ENCODE measurements around the gene NR2E3.

- TF ChIP-seq CTCF (IDR thresholded peaks at IDR 0.05; ENCODE audit: low read depth, low read length, missing input control) (no peak), REST (IDR thresholded peaks at IDR 0.05) (no peak), RXRA (IDR thresholded peaks at IDR 0.05) (no peak), RAD21 (IDR thresholded peaks at IDR 0.05) (no peak), NR2F2 (IDR thresholded peaks at IDR 0.05) (no peak), SP1 (IDR thresholded peaks at IDR 0.05) (no peak), GABPA (IDR thresholded peaks at IDR 0.05 in 1 of 2, conservative IDR thresholded peaks at IDR 0.05 in 1 of 2) (no peak), JUND (IDR thresholded peaks at IDR 0.05) (no peak), YY1 (IDR thresholded peaks at IDR 0.05) (no peak), EGR1 (IDR thresholded peaks at IDR 0.05; ENCODE audit: low read depth in 2 of 2) (no peak), ATF3 (IDR thresholded peaks at IDR 0.05) (no peak), MAX (IDR thresholded peaks at IDR 0.05) (no peak), ZBTB33 (IDR thresholded peaks at IDR 0.05) (no peak), HNF4A (conservative IDR thresholded peaks at IDR 0.05) (no peak)
Measured at GRCh38 chr15:71782422-71783165, 27.8 kb upstream of the NR2E3 start.
